ENCODE measurements around the gene ATP5F1A.
"Not testable (repeated sequence)": the region's sequence is repeated elsewhere in the genome, so short reads cannot be mapped to it uniquely, and the experiment has no call there.

- TF ChIP-seq POLR2A, CTCF (IDR thresholded peaks at IDR 0.05): not testable (repeated sequence)
These were observed 50.7 kb downstream of the ATP5F1A start for GRCh38 chr18:46047369-46047768.

Measured in lower leg skin (tissue), 3 donors.